Stimulated activated CD4-positive, alpha-beta T cell treated with anti-CD3 and anti-CD28 coated beads, TNF-alpha, amount 100 ng/mL, for 24 hours (primary cell): ENCODE results near the gene NFATC2IP.
A peak's percentile ranks its signal among the peaks of the same experiment; 100 is the strongest.
"Not testable (repeated sequence)": the region's sequence is repeated elsewhere in the genome, so short reads cannot be mapped to it uniquely, and the experiment has no call there.

Experiments
- DNase-seq, 3 experiments: peaks; one replicate each; pipeline ENCODE4 v3.0.0-alpha.2; 2020; ENCODE audit warnings: low read depth in 3 of 3

NFATC2IP gene

DNA sequence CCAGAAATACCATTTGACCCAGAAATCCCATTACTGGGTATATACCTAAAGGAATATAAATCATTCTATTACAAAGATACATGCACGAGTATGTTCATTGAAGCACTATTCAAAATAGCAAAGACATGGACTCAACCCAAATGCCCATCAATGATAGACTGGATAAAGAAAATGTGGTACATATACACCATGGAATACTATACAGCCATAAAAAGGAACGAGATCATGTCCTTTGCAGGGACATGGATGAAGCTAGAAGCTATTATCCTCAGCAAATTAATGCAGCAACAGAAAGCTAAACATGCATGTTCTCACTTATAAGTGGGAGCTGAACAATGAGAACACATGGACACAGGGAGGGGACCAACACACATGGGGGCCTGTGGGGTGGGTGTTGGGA lies 24.5 kb upstream of the NFATC2IP start:
- not testable (repeated sequence) for DNase-seq

DNA sequence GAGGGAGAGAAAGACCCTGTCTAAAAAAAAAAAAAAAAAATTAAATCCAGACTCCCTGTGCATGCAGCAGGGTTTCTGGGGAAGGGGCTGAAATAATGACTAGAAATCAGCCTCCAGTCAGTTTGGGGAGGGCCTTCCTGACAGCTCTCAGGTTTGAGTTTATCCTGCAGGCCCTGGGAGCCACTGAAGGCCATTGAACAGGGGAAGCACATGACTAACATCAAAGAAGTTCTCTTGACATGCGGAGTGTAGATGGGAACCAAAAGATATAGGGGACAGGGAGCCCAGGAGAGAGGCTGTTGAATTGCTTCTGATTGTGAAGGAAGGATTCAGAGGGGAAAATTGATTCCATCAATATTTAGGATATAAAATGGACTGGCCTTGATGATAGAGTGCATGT lies 22.9 kb upstream of the NFATC2IP start:
- no peak for DNase-seq

DNA sequence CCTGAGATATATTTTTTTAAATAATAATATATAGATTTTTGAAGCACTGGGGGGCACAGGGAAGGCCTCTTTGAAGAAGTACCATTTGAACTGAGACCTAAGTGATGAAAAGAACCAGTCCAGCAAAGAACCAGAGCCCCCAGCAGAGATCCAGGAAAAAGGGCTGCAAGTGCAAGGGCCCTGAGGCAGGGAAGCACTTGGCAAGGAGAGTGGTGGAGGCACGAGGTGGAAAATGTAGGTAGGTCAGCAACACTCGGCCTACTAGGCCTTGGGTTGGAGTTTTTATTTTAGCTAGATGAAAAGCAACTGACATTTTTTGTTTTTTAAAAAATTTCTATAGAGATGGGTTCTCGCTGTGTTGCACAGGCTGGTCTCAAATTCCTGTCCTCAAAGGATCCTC lies 20.5 kb upstream of the NFATC2IP start:
- DNase-seq = no peak

DNA sequence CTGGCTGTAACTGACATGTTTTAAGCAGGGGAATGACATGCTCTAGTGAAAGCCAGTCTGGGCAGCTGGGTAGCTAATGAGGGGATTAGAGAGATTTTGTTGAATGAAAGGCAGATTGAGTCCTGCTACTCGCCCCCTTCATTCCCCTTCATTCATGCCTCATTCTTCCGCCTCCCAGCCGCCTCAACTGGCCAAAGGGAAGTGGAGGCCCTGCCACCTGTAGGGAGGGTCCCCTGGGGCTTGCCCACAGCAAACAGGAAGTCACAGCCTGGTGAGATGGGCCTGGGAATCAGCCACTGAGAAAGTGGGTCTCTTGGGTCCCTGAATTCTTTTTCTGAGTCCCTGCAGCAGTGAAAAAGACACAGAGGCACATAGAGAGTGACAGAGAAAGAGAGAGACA lies 20.1 kb upstream of the NFATC2IP start:
- DNase-seq = no peak

DNA sequence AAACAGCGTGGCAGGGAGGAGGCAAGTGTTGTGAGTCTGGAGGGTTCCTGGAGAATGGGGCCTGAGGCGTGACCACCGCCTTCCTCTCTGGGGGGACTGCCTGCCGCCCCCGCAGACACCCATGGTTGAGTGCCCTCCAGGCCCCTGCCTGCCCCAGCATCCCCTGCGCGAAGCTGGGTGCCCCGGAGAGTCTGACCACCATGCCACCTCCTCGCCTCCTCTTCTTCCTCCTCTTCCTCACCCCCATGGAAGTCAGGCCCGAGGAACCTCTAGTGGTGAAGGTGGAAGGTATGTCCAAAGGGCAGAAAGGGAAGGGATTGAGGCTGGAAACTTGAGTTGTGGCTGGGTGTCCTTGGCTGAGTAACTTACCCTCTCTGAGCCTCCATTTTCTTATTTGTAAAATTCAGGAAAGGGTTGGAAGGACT lies 18.9 kb upstream of the NFATC2IP start, which contains the start of gene CD19:
TSS of gene CD19 (plus strand) at position 171 of the 425 bp plus-strand sequence. CDS start at position 201, 30 bp downstream.
- no peak for DNase-seq

DNA sequence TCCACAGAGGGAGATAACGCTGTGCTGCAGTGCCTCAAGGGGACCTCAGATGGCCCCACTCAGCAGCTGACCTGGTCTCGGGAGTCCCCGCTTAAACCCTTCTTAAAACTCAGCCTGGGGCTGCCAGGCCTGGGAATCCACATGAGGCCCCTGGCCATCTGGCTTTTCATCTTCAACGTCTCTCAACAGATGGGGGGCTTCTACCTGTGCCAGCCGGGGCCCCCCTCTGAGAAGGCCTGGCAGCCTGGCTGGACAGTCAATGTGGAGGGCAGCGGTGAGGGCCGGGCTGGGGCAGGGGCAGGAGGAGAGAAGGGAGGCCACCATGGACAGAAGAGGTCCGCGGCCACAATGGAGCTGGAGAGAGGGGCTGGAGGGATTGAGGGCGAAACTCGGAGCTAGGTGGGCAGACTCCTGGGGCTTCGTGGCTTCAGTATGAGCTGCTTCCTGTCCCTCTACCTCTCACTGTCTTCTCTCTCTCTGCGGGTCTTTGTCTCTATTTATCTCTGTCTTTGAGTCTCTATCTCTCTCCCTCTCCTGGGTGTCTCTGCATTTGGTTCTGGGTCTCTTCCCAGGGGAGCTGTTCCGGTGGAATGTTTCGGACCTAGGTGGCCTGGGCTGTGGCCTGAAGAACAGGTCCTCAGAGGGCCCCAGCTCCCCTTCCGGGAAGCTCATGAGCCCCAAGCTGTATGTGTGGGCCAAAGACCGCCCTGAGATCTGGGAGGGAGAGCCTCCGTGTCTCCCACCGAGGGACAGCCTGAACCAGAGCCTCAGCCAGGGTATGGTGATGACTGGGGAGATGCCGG lies 18.2 kb upstream of the NFATC2IP start:
- DNase-seq = no peak

- DNase-seq = no peak
Measured at GRCh38 chr16:28933171-28933570, 17.6 kb upstream of the NFATC2IP start.

- no peak for DNase-seq
Measured at GRCh38 chr16:28935346-28935745, 15.4 kb upstream of the NFATC2IP start.

GRCh38 chr16:28935924-28936783 lies 14.6 kb upstream of the NFATC2IP start:
- DNase-seq = peak; percentile 70 to 85 (median 74)

- no peak for DNase-seq
Measured at GRCh38 chr16:28936784-28937155, 14.0 kb upstream of the NFATC2IP start.

DNA sequence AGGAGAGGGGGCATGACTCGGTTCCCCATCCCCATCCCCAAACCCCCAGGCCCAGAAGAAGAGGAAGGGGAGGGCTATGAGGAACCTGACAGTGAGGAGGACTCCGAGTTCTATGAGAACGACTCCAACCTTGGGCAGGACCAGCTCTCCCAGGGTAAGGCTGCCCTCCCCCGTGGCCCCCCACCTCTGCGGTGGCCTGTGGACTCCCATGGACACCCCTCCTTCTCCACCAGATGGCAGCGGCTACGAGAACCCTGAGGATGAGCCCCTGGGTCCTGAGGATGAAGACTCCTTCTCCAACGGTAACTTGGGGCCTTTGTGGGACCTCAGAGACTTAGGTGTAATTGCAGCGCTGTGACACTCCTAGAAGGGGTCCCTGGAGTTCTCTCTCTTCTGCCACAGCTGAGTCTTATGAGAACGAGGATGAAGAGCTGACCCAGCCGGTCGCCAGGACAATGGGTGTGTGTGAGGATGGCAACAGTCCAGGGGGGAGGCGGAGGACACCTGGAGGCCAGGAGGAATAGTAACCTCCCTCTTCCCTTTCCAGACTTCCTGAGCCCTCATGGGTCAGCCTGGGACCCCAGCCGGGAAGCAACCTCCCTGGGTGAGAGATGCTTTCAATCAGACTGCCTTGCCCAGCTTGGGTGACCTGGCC lies 13.4 kb upstream of the NFATC2IP start:
- no peak for DNase-seq

DNA sequence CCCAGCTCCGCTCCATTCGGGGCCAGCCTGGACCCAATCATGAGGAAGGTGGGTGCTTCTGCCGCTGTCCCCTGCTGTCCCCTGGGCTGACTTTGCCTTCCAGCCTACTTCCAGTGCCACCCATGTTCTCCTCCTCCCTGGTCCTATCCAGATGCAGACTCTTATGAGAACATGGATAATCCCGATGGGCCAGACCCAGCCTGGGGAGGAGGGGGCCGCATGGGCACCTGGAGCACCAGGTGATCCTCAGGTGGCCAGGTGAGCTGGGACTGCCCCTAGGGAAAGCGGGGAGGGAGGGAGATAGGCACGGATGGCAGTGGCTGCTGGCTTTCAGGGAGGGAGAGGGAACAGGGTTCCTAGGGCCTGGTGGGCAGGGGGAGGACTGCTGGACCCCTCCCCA lies 12.0 kb upstream of the NFATC2IP start:
- DNase-seq = no peak

GRCh38 chr16:28939825-28940224 lies 10.9 kb upstream of the NFATC2IP start:
- DNase-seq = not testable (repeated sequence)

DNA sequence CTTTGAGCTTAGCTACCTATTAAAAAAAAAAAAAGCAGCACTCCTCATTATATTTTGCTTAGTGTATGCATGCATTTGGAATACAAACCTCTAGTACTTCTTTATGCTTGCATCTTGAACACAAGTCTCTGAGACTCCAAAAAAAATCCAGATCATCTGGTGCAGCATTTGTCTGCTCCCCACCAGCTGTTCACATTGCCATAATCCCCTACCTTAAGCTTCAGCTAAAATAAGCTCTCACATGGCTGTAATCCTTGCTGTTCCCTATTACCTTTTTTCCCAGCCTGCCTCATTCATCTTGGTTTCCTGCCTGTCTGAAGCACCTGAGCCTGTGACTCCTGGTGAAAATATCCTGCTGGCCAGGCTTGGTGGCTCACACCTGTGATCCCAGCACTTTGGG lies 7.5 kb upstream of the NFATC2IP start:
- DNase-seq = no peak

GRCh38 chr16:28946681-28947080 lies 4.1 kb upstream of the NFATC2IP start:
- DNase-seq = no peak

DNA sequence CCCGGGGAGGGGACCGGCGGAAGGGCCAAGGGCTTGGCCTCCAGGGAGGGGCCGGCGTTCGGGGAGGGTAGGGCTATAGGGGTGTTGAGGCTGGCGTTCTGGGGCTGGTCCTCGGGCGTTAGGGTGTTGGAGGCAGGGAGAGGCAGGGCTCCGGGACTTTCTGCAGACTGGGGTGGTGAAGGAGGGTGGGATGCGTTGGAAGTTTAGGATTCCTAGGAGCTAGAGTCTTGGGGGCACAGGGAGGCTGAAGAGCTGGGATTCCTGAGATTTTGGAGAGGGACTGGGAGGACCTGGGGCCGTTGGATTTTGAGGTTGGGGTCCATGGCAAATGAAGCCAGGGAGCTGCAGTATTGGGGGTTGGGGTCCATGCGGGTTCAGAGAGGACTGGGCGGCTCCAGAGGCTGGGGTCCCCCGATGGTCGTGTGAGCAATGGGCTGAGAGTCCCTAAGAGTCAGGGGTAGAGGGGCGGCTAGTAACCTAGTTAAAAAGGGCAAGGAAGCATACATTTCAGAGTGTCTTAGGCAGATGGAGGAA lies 740 bp downstream of the NFATC2IP start:
- peak in 1 of 3 experiments; percentile 38 for DNase-seq

DNA sequence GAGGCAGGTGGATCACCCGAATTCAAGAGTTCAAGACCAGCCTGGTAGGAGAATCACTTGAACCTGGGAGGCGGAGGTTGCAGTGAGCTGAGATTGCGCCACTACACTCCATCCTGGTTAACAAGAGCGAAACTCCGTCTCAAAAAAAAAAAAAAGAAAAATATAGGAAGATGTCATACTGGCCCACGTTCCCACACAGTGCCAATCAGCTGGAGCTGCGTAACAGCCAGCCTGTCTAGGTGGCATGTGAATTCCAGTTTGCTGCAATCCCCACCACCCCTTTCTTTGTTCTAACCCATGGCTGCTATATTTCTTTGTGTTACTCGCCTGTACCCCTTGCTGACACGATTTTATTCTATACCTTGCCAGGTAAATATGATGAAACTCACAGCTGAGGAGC lies 7.5 kb downstream of the NFATC2IP start:
- DNase-seq = no peak

- no peak for DNase-seq
Measured at GRCh38 chr16:28958836-28959235, 8.1 kb downstream of the NFATC2IP start.

DNA sequence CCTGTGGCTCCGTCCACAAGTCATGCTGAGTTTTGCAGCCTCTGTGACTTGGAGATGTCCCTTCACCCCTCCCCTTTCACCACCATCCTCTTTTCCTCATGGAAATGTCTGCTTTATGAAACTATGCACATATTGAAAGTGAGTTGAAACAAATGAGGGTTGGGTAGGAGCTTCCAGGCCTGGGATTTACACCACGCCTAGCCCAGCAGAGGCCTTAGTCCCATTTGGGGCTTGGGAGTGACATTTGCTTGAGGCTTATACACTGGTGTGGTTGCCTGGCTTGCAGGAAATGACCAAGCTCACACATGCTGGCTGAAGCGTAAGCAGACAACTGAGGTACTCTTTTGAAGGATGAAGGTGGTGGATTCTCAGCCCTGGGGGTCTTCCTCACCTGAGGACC lies 13.3 kb downstream of the NFATC2IP start:
- no peak for DNase-seq

DNA sequence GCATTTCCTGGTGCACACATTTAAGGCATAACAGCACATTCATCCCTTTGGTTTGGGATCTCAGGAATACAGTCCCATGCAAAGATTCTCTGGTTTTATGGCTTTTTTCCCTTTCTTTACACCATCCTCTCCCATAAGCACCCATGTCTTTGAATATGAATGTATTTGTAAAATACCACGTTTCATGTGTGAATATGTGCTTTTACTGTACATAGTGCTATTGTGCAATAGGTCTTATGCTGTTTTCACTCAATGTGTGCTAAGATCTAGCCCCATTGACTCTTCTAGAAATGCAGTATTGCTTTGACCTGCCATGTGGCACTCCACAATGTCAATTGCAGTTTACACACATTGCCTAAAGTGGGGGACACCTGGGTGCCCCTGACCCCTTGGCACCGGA lies 13.8 kb downstream of the NFATC2IP start:
- DNase-seq = no peak

DNA sequence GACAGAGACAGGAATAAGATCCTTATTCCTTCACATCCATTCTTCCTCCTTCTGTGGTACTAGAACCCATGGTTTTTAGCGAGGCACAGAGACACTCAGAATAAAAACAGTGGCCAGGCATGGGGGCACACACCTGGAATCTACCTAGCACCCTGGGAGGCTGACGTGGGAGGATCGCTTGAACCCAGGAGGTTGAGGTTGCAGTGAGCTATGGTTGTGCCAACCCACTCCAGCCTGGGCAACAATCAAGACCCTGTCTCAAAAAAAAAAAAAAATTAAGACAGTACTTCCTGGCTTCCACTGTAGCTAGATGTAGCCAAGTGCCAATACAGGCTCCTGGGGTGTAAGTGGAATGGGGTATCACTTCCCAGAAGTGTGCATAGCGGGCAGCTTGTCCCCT lies 16.4 kb downstream of the NFATC2IP start:
- DNase-seq = no peak

DNA sequence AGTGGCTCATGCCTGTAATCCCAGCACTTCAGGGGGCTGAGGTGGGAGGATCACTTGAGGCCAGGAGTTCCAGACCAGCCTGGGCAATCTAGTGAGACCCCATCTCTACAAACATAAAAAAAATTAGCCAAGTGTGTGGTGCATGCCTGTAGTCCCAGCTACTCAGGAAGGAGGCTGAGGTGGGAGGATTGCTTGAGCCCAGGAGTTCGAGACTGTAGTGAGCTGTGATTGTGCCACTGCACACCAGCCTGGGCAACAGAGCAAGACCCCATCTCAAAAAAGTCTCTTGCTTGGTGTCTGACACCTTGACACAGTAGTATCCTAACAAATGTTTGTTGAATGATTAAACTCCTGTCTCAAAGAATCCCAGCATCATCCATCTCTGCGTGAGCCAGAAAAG lies 19.0 kb downstream of the NFATC2IP start:
- not testable (repeated sequence) for DNase-seq
